WTC11 (cell line): ENCODE results near the gene KCNJ4. TPM values are rescaled to one million over a fixed set of nuclear protein-coding genes. Genes with fewer than 3 reads are reported as not detected.

Source experiments
- ATF1 ChIP-seq: sonication (generic); formaldehyde crosslinking; IDR thresholded peaks from 2 replicates; pipeline ENCODE4 v1.8.1; 2023; ENCODE audit warnings: mild to moderate bottlenecking, moderate library complexity, missing genetic modification reagents
- ATF3 ChIP-seq: sonication (generic); formaldehyde crosslinking; conservative IDR thresholded peaks from 2 replicates; pipeline ENCODE4 v1.8.1; 2022; ENCODE audit warnings: mild to moderate bottlenecking, missing genetic modification reagents
- ATF6 ChIP-seq: sonication (generic); formaldehyde crosslinking; IDR thresholded peaks from 2 replicates; pipeline ENCODE4 v1.8.1; 2023; ENCODE audit warnings: mild to moderate bottlenecking, missing genetic modification reagents
- CREM ChIP-seq: sonication (generic); formaldehyde crosslinking; IDR thresholded peaks from 2 replicates; pipeline ENCODE4 v1.8.1; 2022; ENCODE audit warnings: mild to moderate bottlenecking, missing genetic modification reagents, moderate library complexity
- E2F1 ChIP-seq: sonication (generic); formaldehyde crosslinking; IDR thresholded peaks from 2 replicates; pipeline ENCODE4 v1.8.0; 2022; ENCODE audit warnings: mild to moderate bottlenecking, missing genetic modification reagents
- E2F5 ChIP-seq: sonication (generic); formaldehyde crosslinking; IDR thresholded peaks from 2 replicates; pipeline ENCODE4 v1.8.1; 2022; ENCODE audit warnings: mild to moderate bottlenecking, moderate library complexity, missing genetic modification reagents
- ESRRA ChIP-seq: sonication (generic); formaldehyde crosslinking; IDR thresholded peaks from 2 replicates; pipeline ENCODE4 v1.8.1; 2022; ENCODE audit warnings: mild to moderate bottlenecking, missing genetic modification reagents, borderline replicate concordance
- GTF2I ChIP-seq: fragments of 250-450 bp; sonication (Bioruptor Pico); conservative IDR thresholded peaks from 2 replicates; pipeline ENCODE4 v1.4.0; 2021; ENCODE audit warnings: mild to moderate bottlenecking
- HMGXB4 ChIP-seq: sonication (generic); formaldehyde crosslinking; IDR thresholded peaks from 2 replicates; pipeline ENCODE4 v1.8.1; 2023; ENCODE audit warnings: mild to moderate bottlenecking, moderate library complexity, missing genetic modification reagents
- IRF1 ChIP-seq: sonication (generic); formaldehyde crosslinking; IDR thresholded peaks from 2 replicates; pipeline ENCODE4 v1.8.0; 2023; ENCODE audit warnings: missing genetic modification reagents
- JAZF1 ChIP-seq: fragments of 250-450 bp; sonication (Bioruptor Pico); IDR thresholded peaks from 2 replicates; pipeline ENCODE4 v1.9.0; 2021; ENCODE audit warnings: moderate library complexity, mild to moderate bottlenecking, inconsistent platforms
- JUN ChIP-seq: sonication (generic); formaldehyde crosslinking; IDR thresholded peaks from 2 replicates; pipeline ENCODE4 v1.8.0; 2023; ENCODE audit warnings: mild to moderate bottlenecking, missing genetic modification reagents
- KAT7 ChIP-seq: sonication (generic); formaldehyde crosslinking; IDR thresholded peaks from 2 replicates; pipeline ENCODE4 v1.8.1; 2023; ENCODE audit warnings: missing genetic modification reagents, mild to moderate bottlenecking, borderline replicate concordance
- MAX ChIP-seq: sonication (generic); formaldehyde crosslinking; IDR thresholded peaks from 2 replicates; pipeline ENCODE4 v1.8.0; 2022; ENCODE audit warnings: mild to moderate bottlenecking, missing genetic modification reagents
- NFATC4 ChIP-seq: fragments of 250-450 bp; sonication (Bioruptor Pico); IDR thresholded peaks from 2 replicates; pipeline ENCODE4 v1.9.0; 2021; ENCODE audit warnings: mild to moderate bottlenecking
- NR1H2 ChIP-seq: sonication (generic); formaldehyde crosslinking; IDR thresholded peaks from 2 replicates; pipeline ENCODE4 v1.9.0; 2021; ENCODE audit warnings: mild to moderate bottlenecking, moderate library complexity, missing genetic modification reagents
- PRDM15 ChIP-seq: sonication (generic); formaldehyde crosslinking; IDR thresholded peaks from 2 replicates; pipeline ENCODE4 v1.8.0; 2022; ENCODE audit warnings: missing genetic modification reagents
- TP53 ChIP-seq: sonication (generic); formaldehyde crosslinking; IDR thresholded peaks from 2 replicates; pipeline ENCODE4 v1.8.1; 2023; ENCODE audit warnings: mild to moderate bottlenecking, missing genetic modification reagents
- USF1 ChIP-seq: sonication (generic); formaldehyde crosslinking; IDR thresholded peaks from 2 replicates; pipeline ENCODE4 v1.8.0; 2022; ENCODE audit warnings: mild to moderate bottlenecking, missing genetic modification reagents
- USF2 ChIP-seq: sonication (generic); formaldehyde crosslinking; IDR thresholded peaks from 2 replicates; pipeline ENCODE4 v1.8.1; 2023; ENCODE audit warnings: mild to moderate bottlenecking, missing genetic modification reagents, moderate library complexity
- ZNF232 ChIP-seq: sonication (generic); formaldehyde crosslinking; IDR thresholded peaks from 2 replicates; pipeline ENCODE4 v1.8.0; 2022; ENCODE audit warnings: mild to moderate bottlenecking, missing genetic modification reagents
- ZNF263 ChIP-seq: sonication (generic); formaldehyde crosslinking; IDR thresholded peaks from 2 replicates; pipeline ENCODE4 v1.8.1; 2022; ENCODE audit warnings: low read depth, mild to moderate bottlenecking, moderate library complexity, missing genetic modification reagents
- ZNF281 ChIP-seq: sonication (generic); formaldehyde crosslinking; IDR thresholded peaks from 2 replicates; pipeline ENCODE4 v1.8.0; 2023; ENCODE audit warnings: mild to moderate bottlenecking, missing genetic modification reagents
- total RNA-seq: library from RNA; stranded (reverse); gene quantifications from 3 replicates; pipeline ENCODE4 v1.2.3, GENCODE V29; 2021

Gene KCNJ4
- total RNA-seq, 1 experiment from 2014 or later: 3.1 TPM

- no peak for TF ChIP-seq PRDM15 (CRISPR knock-in tag)
- 0 out of 2 replicates have a peak, but pooled peaks have one; percentile 51 for TF ChIP-seq E2F5 (CRISPR knock-in tag)
- TF ChIP-seq ESRRA (CRISPR knock-in tag): no peak
- TF ChIP-seq CREM (CRISPR knock-in tag): peak; percentile 33; the same call in 1 of the 2 replicates
- TF ChIP-seq HMGXB4 (CRISPR knock-in tag): no peak
- TF ChIP-seq MAX (CRISPR knock-in tag): no peak
- no peak for TF ChIP-seq KAT7 (CRISPR knock-in tag)
- TF ChIP-seq ATF3: no peak
- TF ChIP-seq E2F1: no peak
- no peak for TF ChIP-seq USF1 (CRISPR knock-in tag)
- no peak for TF ChIP-seq IRF1
- no peak for TF ChIP-seq GTF2I (CRISPR knock-in tag)
- no peak for TF ChIP-seq ATF1 (CRISPR knock-in tag)
- TF ChIP-seq NFATC4 (CRISPR knock-in tag): no peak
- TF ChIP-seq ZNF281 (CRISPR knock-in tag): no peak
- no peak for TF ChIP-seq ZNF232 (CRISPR knock-in tag)
- peak; percentile 41 for TF ChIP-seq USF2
- no peak for TF ChIP-seq ATF6
- TF ChIP-seq ZNF263 (CRISPR knock-in tag): no peak
- TF ChIP-seq JAZF1: no peak
- TF ChIP-seq NR1H2 (CRISPR knock-in tag): no peak
- no peak for TF ChIP-seq JUN (CRISPR knock-in tag)
- TF ChIP-seq TP53 (CRISPR knock-in tag): no peak
These were observed 485 bp downstream of the KCNJ4 start (continued) for GRCh38 chr22:38454353-38455075.
